HL-60 (cell line): ENCODE results near the gene WDR5B.

ENCODE experiments used
- DNase-seq, 2 experiments: peaks; one replicate each; pipeline ENCODE4 v3.0.0-alpha.2; 2010 to 2020; ENCODE audit warnings: low read depth in 1 of 2, low spot score in 1 of 2
- H3K27ac ChIP-seq: fragments of 250-450 bp; sonication (Bioruptor Pico); replicated peaks from 2 replicates; pipeline ENCODE4 v1.5.1; 2020; ENCODE audit warnings: mild to moderate bottlenecking, moderate library complexity
- H3K27me3 ChIP-seq: fragments of 250-450 bp; sonication (Bioruptor Pico); 2 replicates; pipeline ENCODE4 v1.5.1; 2021; ENCODE audit warnings: mild to moderate bottlenecking, moderate library complexity; ENCODE audit not compliant: insufficient read depth, poor library complexity, severe bottlenecking
- H3K4me3 ChIP-seq: replicated peaks from 2 replicates; pipeline ENCODE4 v1.5.1; 2011; ENCODE audit warnings: mild to moderate bottlenecking, control low read depth, low read length; ENCODE audit not compliant: insufficient read depth
- CTCF ChIP-seq: IDR thresholded peaks from one replicate; pipeline ENCODE4 v1.5.1; 2011; ENCODE audit warnings: low read length, control low read depth, inconsistent platforms; ENCODE audit not compliant: insufficient read depth
- GABPA ChIP-seq: IDR thresholded peaks from 2 replicates; pipeline ENCODE4 v1.6.1; 2012; ENCODE audit warnings: low read depth
- POLR2AphosphoS5 ChIP-seq: IDR thresholded peaks from 2 replicates; pipeline ENCODE4 v1.6.1; 2012; ENCODE audit warnings: low read depth
- REST ChIP-seq: IDR thresholded peaks from 2 replicates; pipeline ENCODE4 v1.6.1; 2012; ENCODE audit warnings: low read depth; ENCODE audit not compliant: insufficient replicate concordance
- SPI1 ChIP-seq: IDR thresholded peaks from 2 replicates; pipeline ENCODE4 v1.6.1; 2012; ENCODE audit warnings: low read depth, mild to moderate bottlenecking, borderline replicate concordance

WDR5B gene

GRCh38 chr3:122410639-122411038 is 5.2 kb downstream of the WDR5B start:
- H3K27ac ChIP-seq, result no peak overlapping the region
- no peaks in the 10 kb centered on the region for H3K27me3 ChIP-seq
- TF ChIP-seq GABPA, result no peak
- no peak for TF ChIP-seq REST
- TF ChIP-seq SPI1, result no peak
- TF ChIP-seq POLR2AphosphoS5, result no peak
- no peak for TF ChIP-seq CTCF
- no peak for DNase-seq
- H3K4me3 ChIP-seq, result no peak overlapping the region

DNA sequence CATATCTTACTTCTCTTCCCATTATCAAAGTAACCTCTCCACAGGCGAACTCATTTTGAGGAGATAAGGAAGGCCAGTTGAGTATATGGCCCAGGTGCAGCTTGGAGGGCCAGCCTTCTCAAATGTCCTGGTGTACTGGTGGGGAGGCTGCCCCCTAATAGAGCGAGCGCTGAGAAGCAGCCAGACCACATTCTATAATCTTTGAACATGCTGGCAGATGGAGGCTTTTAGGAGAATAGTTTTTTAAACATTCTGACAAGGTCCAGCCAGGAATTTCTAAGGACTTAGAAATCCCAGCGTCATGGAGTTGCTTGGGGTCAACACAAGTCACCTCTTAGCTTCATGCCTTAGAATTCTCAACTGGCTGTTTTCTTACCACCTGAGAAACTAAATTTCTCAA is 5.8 kb downstream of the WDR5B start:
- TF ChIP-seq REST (no peak), SPI1 (no peak), GABPA (no peak), CTCF (no peak), POLR2AphosphoS5 (no peak)
- DNase-seq, result no peak
- H3K27ac ChIP-seq, result peak overlapping the region; percentile 67
- H3K27me3 ChIP-seq, result no peaks in the 10 kb centered on the region
- no peak overlapping the region for H3K4me3 ChIP-seq

DNA sequence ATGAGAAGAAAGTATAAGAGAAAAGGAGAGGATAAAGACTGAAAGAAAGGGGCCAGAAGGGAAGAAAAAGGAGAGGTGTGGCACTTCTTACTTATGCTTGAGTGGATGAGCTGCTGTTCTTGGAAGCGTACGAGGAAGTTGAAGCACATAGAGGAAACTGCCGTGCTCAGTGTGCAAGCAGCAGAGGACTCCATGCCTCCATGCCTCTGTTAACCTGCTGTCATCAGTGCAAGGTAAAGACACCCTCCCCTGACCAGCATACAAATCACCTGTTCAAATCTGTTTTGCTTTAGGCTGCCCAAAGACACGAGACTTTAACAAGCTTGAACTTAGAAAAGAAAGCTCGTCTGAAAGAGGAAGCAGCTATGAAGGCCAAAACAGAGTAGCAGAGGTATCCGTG is 6.4 kb downstream of the WDR5B start:
- Histone ChIP-seq H3K4me3 (no peak overlapping the region), H3K27ac (peak overlapping the region; percentile 67), H3K27me3 (no peaks in the 10 kb centered on the region)
- no peak for TF ChIP-seq CTCF
- TF ChIP-seq GABPA, result no peak
- peak; percentile 30; the same call in 1 of the 2 replicates for TF ChIP-seq SPI1
- peak in 1 of 2 experiments; percentile 42 for DNase-seq

GRCh38 chr3:122407946-122408345 is 7.9 kb downstream of the WDR5B start:
- no peaks in the 10 kb centered on the region for H3K27me3 ChIP-seq

More at GRCh38 chr3:122407946-122408345, 7.9 kb downstream of the WDR5B start:
- H3K27ac ChIP-seq, result no peak overlapping the region
- no peak overlapping the region for H3K4me3 ChIP-seq
- DNase-seq, result no peak
- TF ChIP-seq REST (no peak), SPI1 (no peak), POLR2AphosphoS5 (no peak), CTCF (no peak), GABPA (no peak)
